ENCODE results near the gene TBC1D10B.

DNA sequence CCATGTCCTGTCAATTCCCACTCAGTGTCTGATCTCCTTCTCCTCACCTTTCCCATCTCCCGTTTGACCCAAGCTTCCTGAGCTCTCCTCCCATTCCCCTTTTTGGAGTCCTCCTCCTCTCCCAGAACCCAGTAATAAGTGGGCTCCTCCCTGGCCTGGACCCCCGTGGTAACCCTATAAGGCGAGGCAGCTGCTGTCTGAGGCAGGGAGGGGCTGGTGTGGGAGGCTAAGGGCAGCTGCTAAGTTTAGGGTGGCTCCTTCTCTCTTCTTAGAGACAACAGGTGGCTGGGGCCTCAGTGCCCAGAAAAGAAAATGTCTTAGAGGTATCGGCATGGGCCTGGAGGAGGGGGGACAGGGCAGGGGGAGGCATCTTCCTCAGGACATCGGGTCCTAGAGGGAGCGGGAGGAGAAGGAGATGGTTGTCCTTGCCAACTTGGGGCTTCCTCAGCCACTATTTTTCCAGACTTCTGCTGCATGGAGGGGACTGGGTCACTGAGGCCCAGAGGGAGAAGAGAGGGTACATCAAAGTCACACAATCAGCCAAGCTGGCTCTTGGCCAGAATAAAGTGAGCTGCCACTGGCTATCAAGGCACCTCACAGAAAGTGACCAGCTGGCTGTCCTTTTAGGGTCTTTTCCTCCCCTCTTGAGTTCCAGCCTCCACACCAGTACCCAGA is 1.9 kb upstream of the TBC1D10B start:
- TF ChIP-seq, protein P1, sequence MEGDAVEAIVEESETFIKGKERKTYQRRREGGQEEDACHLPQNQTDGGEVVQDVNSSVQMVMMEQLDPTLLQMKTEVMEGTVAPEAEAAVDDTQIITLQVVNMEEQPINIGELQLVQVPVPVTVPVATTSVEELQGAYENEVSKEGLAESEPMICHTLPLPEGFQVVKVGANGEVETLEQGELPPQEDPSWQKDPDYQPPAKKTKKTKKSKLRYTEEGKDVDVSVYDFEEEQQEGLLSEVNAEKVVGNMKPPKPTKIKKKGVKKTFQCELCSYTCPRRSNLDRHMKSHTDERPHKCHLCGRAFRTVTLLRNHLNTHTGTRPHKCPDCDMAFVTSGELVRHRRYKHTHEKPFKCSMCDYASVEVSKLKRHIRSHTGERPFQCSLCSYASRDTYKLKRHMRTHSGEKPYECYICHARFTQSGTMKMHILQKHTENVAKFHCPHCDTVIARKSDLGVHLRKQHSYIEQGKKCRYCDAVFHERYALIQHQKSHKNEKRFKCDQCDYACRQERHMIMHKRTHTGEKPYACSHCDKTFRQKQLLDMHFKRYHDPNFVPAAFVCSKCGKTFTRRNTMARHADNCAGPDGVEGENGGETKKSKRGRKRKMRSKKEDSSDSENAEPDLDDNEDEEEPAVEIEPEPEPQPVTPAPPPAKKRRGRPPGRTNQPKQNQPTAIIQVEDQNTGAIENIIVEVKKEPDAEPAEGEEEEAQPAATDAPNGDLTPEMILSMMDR (IDR thresholded peaks at IDR 0.05; ENCODE audit: borderline replicate concordance, extremely low read depth, low read length, poor library complexity, severe bottlenecking): no peak
- no peak for TF ChIP-seq EZH2 (IDR thresholded peaks at IDR 0.05; ENCODE audit: borderline replicate concordance, low read depth, low read length, severe bottlenecking)
